ENCODE measurements around the gene B9D1. TPM values are rescaled to one million over a fixed set of nuclear protein-coding genes. Genes with fewer than 3 reads are reported as not detected.

B9D1 gene
- total RNA-seq, 1 experiment from 2014 or later: 41.5 TPM

GRCh38 chr17:19376811-19377210, 14.3 kb upstream of the B9D1 start:
- no peak for DNase-seq (ENCODE audit: low spot score)

GRCh38 chr17:19375732-19376131, 13.2 kb upstream of the B9D1 start:
- DNase-seq (ENCODE audit: low spot score): no peak

GRCh38 chr17:19374136-19374535, 11.6 kb upstream of the B9D1 start:
- DNase-seq (ENCODE audit: low spot score): no peak

- no peak for DNase-seq (ENCODE audit: low spot score)
These were observed 10.5 kb upstream of the B9D1 start for GRCh38 chr17:19372866-19373504.

GRCh38 chr17:19372439-19372838, 9.9 kb upstream of the B9D1 start:
- DNase-seq (ENCODE audit: low spot score): no peak

GRCh38 chr17:19372011-19372370, 9.5 kb upstream of the B9D1 start:
- no peak for DNase-seq (ENCODE audit: low spot score)

- DNase-seq (ENCODE audit: low spot score): no peak
These were observed 8.9 kb upstream of the B9D1 start for GRCh38 chr17:19371259-19372010.

- peak; percentile 87 for DNase-seq (ENCODE audit: low spot score)
These were observed 8.0 kb upstream of the B9D1 start for GRCh38 chr17:19370493-19370960.

GRCh38 chr17:19369846-19370492, 7.4 kb upstream of the B9D1 start:
- DNase-seq (ENCODE audit: low spot score): peak; percentile 77

GRCh38 chr17:19369107-19369778, 6.7 kb upstream of the B9D1 start:
- DNase-seq (ENCODE audit: low spot score): no peak

- no peak for DNase-seq (ENCODE audit: low spot score)
These were observed 5.7 kb upstream of the B9D1 start for GRCh38 chr17:19368229-19368628.

- DNase-seq (ENCODE audit: low spot score): no peak
These were observed 4.1 kb upstream of the B9D1 start for GRCh38 chr17:19366637-19366972.

GRCh38 chr17:19365833-19366636, 3.5 kb upstream of the B9D1 start:
- no peak for DNase-seq (ENCODE audit: low spot score)

GRCh38 chr17:19365499-19365817, 2.9 kb upstream of the B9D1 start:
- no peak for DNase-seq (ENCODE audit: low spot score)

- no peak for DNase-seq (ENCODE audit: low spot score)
These were observed 2.4 kb upstream of the B9D1 start for GRCh38 chr17:19364699-19365498.

GRCh38 chr17:19363460-19364035, 1.0 kb upstream of the B9D1 start:
- no peak for DNase-seq (ENCODE audit: low spot score)

GRCh38 chr17:19363114-19363438, 553 bp upstream of the B9D1 start:
- DNase-seq (ENCODE audit: low spot score): no peak

GRCh38 chr17:19361944-19362276, 613 bp downstream of the B9D1 start:
- DNase-seq (ENCODE audit: low spot score): no peak

- DNase-seq (ENCODE audit: low spot score): no peak
These were observed 1.2 kb downstream of the B9D1 start for GRCh38 chr17:19361326-19361725.

- DNase-seq (ENCODE audit: low spot score): no peak
These were observed 1.8 kb downstream of the B9D1 start for GRCh38 chr17:19360772-19361171.

GRCh38 chr17:19359856-19360255, 2.7 kb downstream of the B9D1 start:
- no peak for DNase-seq (ENCODE audit: low spot score)

All from A172 (cell line).